K562 (cell line): ENCODE results near the gene LENG8. TPM values are rescaled to one million over a fixed set of nuclear protein-coding genes. Genes with fewer than 3 reads are reported as not detected.

Source experiments
- ASH1L ChIP-seq: fragments of 450-650 bp; IDR thresholded peaks from 2 replicates; pipeline ENCODE4 v1.6.1; 2018; ENCODE audit warnings: borderline replicate concordance, mild to moderate bottlenecking, low read depth; ENCODE audit not compliant: partially characterized antibody
- BACH1 ChIP-seq: fragments of 200-800 bp; sonication (Bioruptor generic); IDR thresholded peaks from 2 replicates; pipeline ENCODE4 v1.6.1; 2016; ENCODE audit warnings: missing genetic modification characterization, missing compliant biosample characterization
- BCOR ChIP-seq: fragments of 450-650 bp; IDR thresholded peaks from 2 replicates; pipeline ENCODE4 v1.6.1; 2016
- FOXJ2 ChIP-seq: fragments of 200-800 bp; sonication (Bioruptor generic); IDR thresholded peaks from 2 replicates; pipeline ENCODE4 v1.6.1; 2016; ENCODE audit warnings: missing genetic modification characterization, missing compliant biosample characterization
- HDAC2 ChIP-seq: fragments of 450-650 bp; IDR thresholded peaks from 2 replicates; pipeline ENCODE4 v1.6.1; 2016; ENCODE audit warnings: mild to moderate bottlenecking
- JUND ChIP-seq, 2 experiments: IDR thresholded peaks; 2 replicates in 1 of 2; 3 replicates in 1 of 2; pipeline ENCODE4 v1.6.1; 2011; ENCODE audit warnings: borderline replicate concordance in 2 of 2, low read depth in 2 of 2, low read length in 2 of 2, improper control_type of control experiment in 1 of 2, missing biosample characterization in 1 of 2, missing genetic modification characterization in 1 of 2, missing genetic modification reagents in 1 of 2
- KDM2B ChIP-seq: fragments of 250-450 bp; sonication (Bioruptor Pico); IDR thresholded peaks from 2 replicates; pipeline ENCODE4 v1.8.0; 2021; ENCODE audit warnings: mild to moderate bottlenecking, moderate library complexity
- KLF13 ChIP-seq: fragments of 450-650 bp; IDR thresholded peaks from 2 replicates; pipeline ENCODE4 v1.6.1; 2016; ENCODE audit warnings: missing genetic modification characterization, low read depth, mild to moderate bottlenecking, missing compliant biosample characterization, moderate library complexity, borderline replicate concordance
- MCM7 ChIP-seq, 2 experiments: fragments of 450-650 bp; IDR thresholded peaks; 2 replicates each; pipeline ENCODE4 v1.6.1; 2016 to 2018
- MEIS2 ChIP-seq: fragments of 450-650 bp; IDR thresholded peaks from 2 replicates; pipeline ENCODE4 v1.6.1; 2014; ENCODE audit warnings: mild to moderate bottlenecking; ENCODE audit not compliant: partially characterized antibody
- NFATC3 ChIP-seq: fragments of 450-650 bp; IDR thresholded peaks from 2 replicates; pipeline ENCODE4 v1.6.1; 2017; ENCODE audit warnings: mild to moderate bottlenecking
- NFE2L1 ChIP-seq: fragments of 450-650 bp; IDR thresholded peaks from 2 replicates; pipeline ENCODE4 v1.6.1; 2016; ENCODE audit warnings: missing genetic modification characterization, low read depth, mild to moderate bottlenecking, missing compliant biosample characterization, moderate library complexity, borderline replicate concordance
- RBFOX2 ChIP-seq: fragments of 200-400 bp; formaldehyde crosslinking; IDR thresholded peaks from 2 replicates; pipeline ENCODE4 v1.6.1; 2017; ENCODE audit warnings: low read depth, mild to moderate bottlenecking, low read length, moderate library complexity
- RBM25 ChIP-seq: fragments of 200-400 bp; formaldehyde crosslinking; IDR thresholded peaks from 2 replicates; pipeline ENCODE4 v1.6.1; 2018; ENCODE audit warnings: low read length, low read depth, moderate library complexity; ENCODE audit not compliant: severe bottlenecking
- SMARCA4 ChIP-seq: fragments of 450-650 bp; IDR thresholded peaks from 2 replicates; pipeline ENCODE4 v1.6.1; 2016
- SP2 ChIP-seq: IDR thresholded peaks from 2 replicates; pipeline ENCODE4 v1.6.1; 2011; ENCODE audit warnings: mild to moderate bottlenecking, low read depth, low read length, moderate library complexity; ENCODE audit not compliant: poor library complexity, severe bottlenecking; ENCODE audit errors: extremely low read depth
- SPI1 ChIP-seq: IDR thresholded peaks from 2 replicates; pipeline ENCODE4 v1.6.1; 2011; ENCODE audit warnings: low read depth, low read length, control low read depth, borderline replicate concordance
- SRSF1 ChIP-seq: fragments of 200-400 bp; formaldehyde crosslinking; IDR thresholded peaks from 2 replicates; pipeline ENCODE4 v1.6.1; 2017; ENCODE audit warnings: mild to moderate bottlenecking, low read depth, low read length, moderate library complexity
- TARDBP ChIP-seq: fragments of 450-650 bp; IDR thresholded peaks from 2 replicates; pipeline ENCODE4 v1.6.1; 2016
- TCFL5 ChIP-seq: fragments of 250-450 bp; sonication (Bioruptor Pico); conservative IDR thresholded peaks from 2 replicates; pipeline ENCODE4 v1.6.1; 2021; ENCODE audit warnings: mild to moderate bottlenecking, moderate library complexity, matching md5 sums
- THRB ChIP-seq: fragments of 450-650 bp; formaldehyde crosslinking; conservative IDR thresholded peaks from 2 replicates; pipeline ENCODE4 v1.4.0; 2022; ENCODE audit warnings: mild to moderate bottlenecking, missing genetic modification characterization
- XRCC5 ChIP-seq: fragments of 200-400 bp; formaldehyde crosslinking; IDR thresholded peaks from 2 replicates; pipeline ENCODE4 v1.6.1; 2017; ENCODE audit warnings: low read depth, mild to moderate bottlenecking, low read length
- ZHX1 ChIP-seq: fragments of 150-350 bp; conservative IDR thresholded peaks from 2 replicates; pipeline ENCODE4 v1.6.1; 2014; ENCODE audit warnings: low read length
- ZNF263 ChIP-seq: sonication (generic); formaldehyde crosslinking; IDR thresholded peaks from 2 replicates; pipeline ENCODE4 v1.8.0; 2022; ENCODE audit warnings: mild to moderate bottlenecking, missing genetic modification reagents, borderline replicate concordance
- polyA plus RNA-seq, 8 experiments: library from polyadenylated mRNA; depleted of rRNA in 4 of 8; stranded (reverse) in 5 of 8; unstranded in 3 of 8; fragments of >200 nt; fragmentation: Nextera tagmentation in 2 of 8; fragmentation: Illumina TruSeq in 1 of 8; extraction: Ambion mirVana in 2 of 8; extraction: Trizol in 1 of 8; gene quantifications; 2 replicates each; pipeline versions ENCODE4 v1.2.1 to v1.2.3, GENCODE V29; 2011 to 2014; ENCODE audit warnings: inconsistent platforms in 1 of 8, missing spikeins in 1 of 8
- total RNA-seq, 7 experiments: library from RNA; depleted of rRNA in 6 of 7; stranded (reverse); fragments of >200 nt in 6 of 7; fragmentation: Illumina TruSeq in 2 of 7; extraction: Trizol in 2 of 7; gene quantifications; 2 replicates each; pipeline versions ENCODE4 v1.2.1 to v1.2.3, GENCODE V29; 2011 to 2021; ENCODE audit warnings: low replicate concordance in 1 of 7

Gene LENG8
- total and polyA plus RNA-seq, 9 of the 15 experiments (the other 6 are each of a cell fraction or from before 2014, with no cell fraction given): 0.74 to 146 (median 28.1) TPM

- no peak for TF ChIP-seq BCOR
- TF ChIP-seq KDM2B (CRISPR knock-in tag): no peak
- TF ChIP-seq TARDBP: no peak
- peak; percentile 91 for TF ChIP-seq THRB (CRISPR knock-in tag)
- no peak for TF ChIP-seq ZNF263 (CRISPR knock-in tag)
- no peak for TF ChIP-seq ZHX1
- no peak for TF ChIP-seq SP2
- TF ChIP-seq SRSF1: no peak
- TF ChIP-seq SPI1: no peak
- no peak for TF ChIP-seq NFATC3
- TF ChIP-seq BACH1 (tag): no peak
- TF ChIP-seq ASH1L: no peak
- TF ChIP-seq JUND (IDR thresholded peaks at IDR 0.05; ENCODE audit: borderline replicate concordance, low read depth, low read length): no peak
- TF ChIP-seq JUND (tag; IDR thresholded peaks at IDR 0.05; ENCODE audit: borderline replicate concordance, low read depth, low read length): no peak
- TF ChIP-seq TCFL5 (CRISPR knock-in tag): no peak
- no peak for TF ChIP-seq FOXJ2
- TF ChIP-seq NFE2L1 (tag): no peak
- TF ChIP-seq RBM25: no peak
- TF ChIP-seq MCM7 (IDR thresholded peaks at IDR 0.05): peak in 1 of 2 experiments; percentile 65; a peak in 1 of 4 replicates
- no peak for TF ChIP-seq KLF13
- 0 out of 2 replicates have a peak, but pooled peaks have one; percentile 17 for TF ChIP-seq SMARCA4
- no peak for TF ChIP-seq MEIS2
- TF ChIP-seq XRCC5: no peak
- no peak for TF ChIP-seq HDAC2
- TF ChIP-seq RBFOX2: no peak
Measured at GRCh38 chr19:54418030-54418929, 30.7 kb upstream of the LENG8 start (continued).
